K562 (cell line): Measurements from ENCODE around the gene APC2. TPM values are rescaled to one million over a fixed set of nuclear protein-coding genes. Genes with fewer than 3 reads are reported as not detected.

Experiments used
- FOXK2 ChIP-seq, 2 experiments: fragments of 450-650 bp; IDR thresholded peaks in 1 of 2; conservative IDR thresholded peaks in 1 of 2; 2 replicates each; pipeline ENCODE4 v1.6.1; 2016; ENCODE audit warnings: low read depth in 2 of 2, mild to moderate bottlenecking in 1 of 2
- HMG20A ChIP-seq: fragments of 450-650 bp; formaldehyde crosslinking; conservative IDR thresholded peaks from 2 replicates; pipeline ENCODE4 v1.4.0; 2020; ENCODE audit warnings: mild to moderate bottlenecking, mixed read lengths
- IRF2 ChIP-seq: sonication (generic); formaldehyde crosslinking; IDR thresholded peaks from 2 replicates; pipeline ENCODE4 v1.8.1; 2022; ENCODE audit warnings: mild to moderate bottlenecking, missing genetic modification reagents
- KDM4B ChIP-seq, 2 experiments: fragments of 450-650 bp in 1 of 2; sonication (generic) in 1 of 2; IDR thresholded peaks; 2 replicates each; pipeline ENCODE4 v1.6.1; 2016 to 2017; ENCODE audit warnings: borderline replicate concordance in 2 of 2, antibody characterized with exemption in 1 of 2, low read depth in 1 of 2, mild to moderate bottlenecking in 1 of 2
- MED1 ChIP-seq: sonication (generic); formaldehyde crosslinking; IDR thresholded peaks from 2 replicates; pipeline ENCODE4 v1.8.1; 2023; ENCODE audit warnings: missing genetic modification reagents, borderline replicate concordance
- MYBL2 ChIP-seq, 2 experiments: fragments of 450-650 bp in 1 of 2; sonication (generic) in 1 of 2; formaldehyde crosslinking in 1 of 2; IDR thresholded peaks; 2 replicates each; pipeline versions ENCODE4 v1.6.1 to v1.8.1; 2017 to 2022; ENCODE audit warnings: borderline replicate concordance in 1 of 2, inconsistent platforms in 1 of 2, low read depth in 1 of 2, mild to moderate bottlenecking in 1 of 2, missing genetic modification reagents in 1 of 2, moderate library complexity in 1 of 2
- POLR2G ChIP-seq: fragments of 200-400 bp; formaldehyde crosslinking; IDR thresholded peaks from 2 replicates; pipeline ENCODE4 v1.6.1; 2017; ENCODE audit warnings: low read depth, mild to moderate bottlenecking, antibody characterized with exemption, low read length, moderate library complexity
- SAFB ChIP-seq: fragments of 200-400 bp; formaldehyde crosslinking; IDR thresholded peaks from 2 replicates; pipeline ENCODE4 v1.6.1; 2017; ENCODE audit warnings: low read depth, low read length, borderline replicate concordance
- TAF9B ChIP-seq: fragments of 450-650 bp; IDR thresholded peaks from 2 replicates; pipeline ENCODE4 v1.6.1; 2018; ENCODE audit warnings: mild to moderate bottlenecking; ENCODE audit not compliant: partially characterized antibody
- TCF3 ChIP-seq: sonication (generic); formaldehyde crosslinking; IDR thresholded peaks from 2 replicates; pipeline ENCODE4 v1.4.0; 2020; ENCODE audit warnings: mild to moderate bottlenecking, missing genetic modification reagents
- TCF7 ChIP-seq: sonication (generic); IDR thresholded peaks from 2 replicates; pipeline ENCODE4 v1.6.1; 2016; ENCODE audit warnings: antibody characterized with exemption, borderline replicate concordance
- ZBTB17 ChIP-seq: fragments of 450-650 bp; formaldehyde crosslinking; IDR thresholded peaks from 2 replicates; pipeline ENCODE4 v1.4.0; 2020; ENCODE audit warnings: mild to moderate bottlenecking
- ZNF561 ChIP-seq: fragments of 450-650 bp; formaldehyde crosslinking; conservative IDR thresholded peaks from 2 replicates; pipeline ENCODE4 v1.4.0; 2020; ENCODE audit warnings: mild to moderate bottlenecking, moderate library complexity
- polyA plus RNA-seq, 8 experiments: library from polyadenylated mRNA; depleted of rRNA in 4 of 8; stranded (reverse) in 5 of 8; unstranded in 3 of 8; fragments of >200 nt; fragmentation: Nextera tagmentation in 2 of 8; fragmentation: Illumina TruSeq in 1 of 8; extraction: Ambion mirVana in 2 of 8; extraction: Trizol in 1 of 8; gene quantifications; 2 replicates each; pipeline versions ENCODE4 v1.2.1 to v1.2.3, GENCODE V29; 2011 to 2014; ENCODE audit warnings: inconsistent platforms in 1 of 8, missing spikeins in 1 of 8
- total RNA-seq, 7 experiments: library from RNA; depleted of rRNA in 6 of 7; stranded (reverse); fragments of >200 nt in 6 of 7; fragmentation: Illumina TruSeq in 2 of 7; extraction: Trizol in 2 of 7; gene quantifications; 2 replicates each; pipeline versions ENCODE4 v1.2.1 to v1.2.3, GENCODE V29; 2011 to 2021; ENCODE audit warnings: low replicate concordance in 1 of 7
- TF ChIP-seq, protein P1 (sequence below): IDR thresholded peaks from 2 replicates; pipeline ENCODE4 v1.6.1; 2014; ENCODE audit warnings: antibody characterized with exemption
- TF ChIP-seq, protein P2 (sequence below): sonication (generic); formaldehyde crosslinking; IDR thresholded peaks from 2 replicates; pipeline ENCODE4 v1.9.0; 2022; ENCODE audit warnings: mild to moderate bottlenecking, missing genetic modification reagents
- TF ChIP-seq, protein P3 (sequence below), 2 experiments: fragments of 150-350 bp in 1 of 2; IDR thresholded peaks; 2 replicates each; pipeline ENCODE4 v1.6.1; 2012 to 2016; ENCODE audit warnings: low read depth in 2 of 2, low read length in 2 of 2, mild to moderate bottlenecking in 1 of 2, moderate library complexity in 1 of 2
- TF ChIP-seq, protein P4 (sequence below): fragments of 250-450 bp; sonication (Bioruptor Pico); IDR thresholded peaks from 2 replicates; pipeline ENCODE4 v1.8.0; 2021; ENCODE audit warnings: moderate library complexity, mild to moderate bottlenecking, inconsistent platforms
- TF ChIP-seq, protein P5 (sequence below): fragments of 450-650 bp; IDR thresholded peaks from 2 replicates; pipeline ENCODE4 v1.6.1; 2016; ENCODE audit warnings: mild to moderate bottlenecking

Gene APC2
- total and polyA plus RNA-seq, 9 of the 15 experiments (the other 6 are each of a cell fraction or from before 2014, with no cell fraction given) = 0.01 to 0.40 (median 0.05) TPM; not detected in 3

DNA sequence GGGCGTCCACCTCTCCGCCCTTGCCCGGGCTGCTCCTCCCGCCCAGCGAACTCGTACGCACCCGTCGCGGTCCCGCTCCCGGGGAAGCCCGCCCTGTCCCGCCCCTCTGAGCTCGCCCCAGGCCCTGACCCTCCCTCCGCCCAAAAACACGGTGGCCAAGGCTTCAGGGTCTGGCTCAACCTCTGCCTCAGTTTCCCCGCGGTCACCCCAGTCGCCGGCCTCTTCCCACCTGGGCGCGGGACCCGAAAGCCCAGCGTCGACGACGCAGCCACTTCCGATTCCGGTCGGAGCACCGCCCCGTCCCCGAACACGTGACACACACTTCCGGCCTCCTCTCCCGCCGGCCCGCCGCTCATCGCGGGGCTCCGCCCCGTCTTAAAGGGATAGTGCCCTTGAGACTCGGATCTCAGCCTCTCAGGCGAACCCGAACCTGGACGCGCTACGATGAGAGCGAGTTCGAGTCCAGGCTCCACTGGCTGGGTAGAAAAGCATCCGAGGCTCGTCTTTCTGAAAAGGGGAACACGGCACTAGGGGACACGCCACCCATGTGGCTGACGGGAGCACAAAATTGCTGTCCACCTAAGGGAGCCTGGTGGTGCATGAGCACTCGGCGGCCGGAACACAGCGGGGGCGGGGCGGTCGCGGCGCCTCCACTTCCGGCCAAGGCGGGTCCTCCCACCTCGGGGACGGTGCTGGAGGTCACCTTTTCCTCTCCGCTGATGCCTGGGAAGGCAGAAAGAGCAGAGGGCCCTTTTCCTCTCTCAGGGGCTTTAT is 29.2 kb downstream of the APC2 start, which contains the start of gene C19orf25 (continued):
- TF ChIP-seq, protein P1, sequence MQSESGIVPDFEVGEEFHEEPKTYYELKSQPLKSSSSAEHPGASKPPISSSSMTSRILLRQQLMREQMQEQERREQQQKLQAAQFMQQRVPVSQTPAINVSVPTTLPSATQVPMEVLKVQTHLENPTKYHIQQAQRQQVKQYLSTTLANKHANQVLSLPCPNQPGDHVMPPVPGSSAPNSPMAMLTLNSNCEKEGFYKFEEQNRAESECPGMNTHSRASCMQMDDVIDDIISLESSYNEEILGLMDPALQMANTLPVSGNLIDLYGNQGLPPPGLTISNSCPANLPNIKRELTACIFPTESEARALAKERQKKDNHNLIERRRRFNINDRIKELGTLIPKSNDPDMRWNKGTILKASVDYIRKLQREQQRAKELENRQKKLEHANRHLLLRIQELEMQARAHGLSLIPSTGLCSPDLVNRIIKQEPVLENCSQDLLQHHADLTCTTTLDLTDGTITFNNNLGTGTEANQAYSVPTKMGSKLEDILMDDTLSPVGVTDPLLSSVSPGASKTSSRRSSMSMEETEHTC = peak; percentile 71
- no peak for TF ChIP-seq MYBL2 (IDR thresholded peaks at IDR 0.05; ENCODE audit: low read depth)
- no peak for TF ChIP-seq MYBL2 (CRISPR knock-in tag; IDR thresholded peaks at IDR 0.05; ENCODE audit: borderline replicate concordance)
- TF ChIP-seq KDM4B (IDR thresholded peaks at IDR 0.05; ENCODE audit: borderline replicate concordance in 2 of 2, low read depth in 1 of 2) = peak in 1 of 2 experiments; percentile 88; a peak in 1 of 4 replicates
- no peak for TF ChIP-seq SAFB
- TF ChIP-seq TCF3 (CRISPR knock-in tag) = no peak; the same call in 1 of the 2 replicates
- TF ChIP-seq, protein P2, sequence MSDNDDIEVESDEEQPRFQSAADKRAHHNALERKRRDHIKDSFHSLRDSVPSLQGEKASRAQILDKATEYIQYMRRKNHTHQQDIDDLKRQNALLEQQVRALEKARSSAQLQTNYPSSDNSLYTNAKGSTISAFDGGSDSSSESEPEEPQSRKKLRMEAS (CRISPR knock-in tag) = peak; percentile 93
- TF ChIP-seq, protein P3, sequence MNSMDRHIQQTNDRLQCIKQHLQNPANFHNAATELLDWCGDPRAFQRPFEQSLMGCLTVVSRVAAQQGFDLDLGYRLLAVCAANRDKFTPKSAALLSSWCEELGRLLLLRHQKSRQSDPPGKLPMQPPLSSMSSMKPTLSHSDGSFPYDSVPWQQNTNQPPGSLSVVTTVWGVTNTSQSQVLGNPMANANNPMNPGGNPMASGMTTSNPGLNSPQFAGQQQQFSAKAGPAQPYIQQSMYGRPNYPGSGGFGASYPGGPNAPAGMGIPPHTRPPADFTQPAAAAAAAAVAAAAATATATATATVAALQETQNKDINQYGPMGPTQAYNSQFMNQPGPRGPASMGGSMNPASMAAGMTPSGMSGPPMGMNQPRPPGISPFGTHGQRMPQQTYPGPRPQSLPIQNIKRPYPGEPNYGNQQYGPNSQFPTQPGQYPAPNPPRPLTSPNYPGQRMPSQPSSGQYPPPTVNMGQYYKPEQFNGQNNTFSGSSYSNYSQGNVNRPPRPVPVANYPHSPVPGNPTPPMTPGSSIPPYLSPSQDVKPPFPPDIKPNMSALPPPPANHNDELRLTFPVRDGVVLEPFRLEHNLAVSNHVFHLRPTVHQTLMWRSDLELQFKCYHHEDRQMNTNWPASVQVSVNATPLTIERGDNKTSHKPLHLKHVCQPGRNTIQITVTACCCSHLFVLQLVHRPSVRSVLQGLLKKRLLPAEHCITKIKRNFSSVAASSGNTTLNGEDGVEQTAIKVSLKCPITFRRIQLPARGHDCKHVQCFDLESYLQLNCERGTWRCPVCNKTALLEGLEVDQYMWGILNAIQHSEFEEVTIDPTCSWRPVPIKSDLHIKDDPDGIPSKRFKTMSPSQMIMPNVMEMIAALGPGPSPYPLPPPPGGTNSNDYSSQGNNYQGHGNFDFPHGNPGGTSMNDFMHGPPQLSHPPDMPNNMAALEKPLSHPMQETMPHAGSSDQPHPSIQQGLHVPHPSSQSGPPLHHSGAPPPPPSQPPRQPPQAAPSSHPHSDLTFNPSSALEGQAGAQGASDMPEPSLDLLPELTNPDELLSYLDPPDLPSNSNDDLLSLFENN (IDR thresholded peaks at IDR 0.05; ENCODE audit: low read depth in 2 of 2, low read length in 2 of 2) = no peak
- TF ChIP-seq ZNF561 (CRISPR knock-in tag) = no peak
- peak; percentile 33; the same call in 1 of the 2 replicates for TF ChIP-seq TCF7
- TF ChIP-seq HMG20A (CRISPR knock-in tag) = no peak
- TF ChIP-seq, protein P4, sequence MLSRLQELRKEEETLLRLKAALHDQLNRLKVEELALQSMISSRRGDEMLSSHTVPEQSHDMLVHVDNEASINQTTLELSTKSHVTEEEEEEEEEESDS (CRISPR knock-in tag) = no peak
- TF ChIP-seq, protein P5, sequence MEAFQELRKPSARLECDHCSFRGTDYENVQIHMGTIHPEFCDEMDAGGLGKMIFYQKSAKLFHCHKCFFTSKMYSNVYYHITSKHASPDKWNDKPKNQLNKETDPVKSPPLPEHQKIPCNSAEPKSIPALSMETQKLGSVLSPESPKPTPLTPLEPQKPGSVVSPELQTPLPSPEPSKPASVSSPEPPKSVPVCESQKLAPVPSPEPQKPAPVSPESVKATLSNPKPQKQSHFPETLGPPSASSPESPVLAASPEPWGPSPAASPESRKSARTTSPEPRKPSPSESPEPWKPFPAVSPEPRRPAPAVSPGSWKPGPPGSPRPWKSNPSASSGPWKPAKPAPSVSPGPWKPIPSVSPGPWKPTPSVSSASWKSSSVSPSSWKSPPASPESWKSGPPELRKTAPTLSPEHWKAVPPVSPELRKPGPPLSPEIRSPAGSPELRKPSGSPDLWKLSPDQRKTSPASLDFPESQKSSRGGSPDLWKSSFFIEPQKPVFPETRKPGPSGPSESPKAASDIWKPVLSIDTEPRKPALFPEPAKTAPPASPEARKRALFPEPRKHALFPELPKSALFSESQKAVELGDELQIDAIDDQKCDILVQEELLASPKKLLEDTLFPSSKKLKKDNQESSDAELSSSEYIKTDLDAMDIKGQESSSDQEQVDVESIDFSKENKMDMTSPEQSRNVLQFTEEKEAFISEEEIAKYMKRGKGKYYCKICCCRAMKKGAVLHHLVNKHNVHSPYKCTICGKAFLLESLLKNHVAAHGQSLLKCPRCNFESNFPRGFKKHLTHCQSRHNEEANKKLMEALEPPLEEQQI = no peak
- peak; percentile 35 to 80; a peak in 2 of 4 replicates for TF ChIP-seq FOXK2 (conservative IDR thresholded peaks at IDR 0.05 in 1 of 2, IDR thresholded peaks at IDR 0.05 in 1 of 2; ENCODE audit: low read depth in 2 of 2)
- no peak for TF ChIP-seq IRF2
- peak; percentile 90 for TF ChIP-seq POLR2G
- TF ChIP-seq ZBTB17 = peak; percentile 77; the same call in 1 of the 2 replicates
- TF ChIP-seq TAF9B = peak; percentile 83
- TF ChIP-seq MED1 (CRISPR knock-in tag) = no peak
